HepG2 (cell line): Measurements from ENCODE around the gene CSNK1D. TPM values are rescaled to one million over a fixed set of nuclear protein-coding genes. Genes with fewer than 3 reads are reported as not detected.

ENCODE experiments used
- ATF3 ChIP-seq: sonication (generic); formaldehyde crosslinking; IDR thresholded peaks from 2 replicates; pipeline ENCODE4 v1.4.0; 2020; ENCODE audit warnings: missing genetic modification reagents
- CBX1 ChIP-seq: IDR thresholded peaks from one replicate; pipeline ENCODE4 v1.6.1; 2016; ENCODE audit warnings: antibody characterized with exemption, low read depth
- CHD4 ChIP-seq: fragments of 200-600 bp; sonication (generic); IDR thresholded peaks from 2 replicates; pipeline ENCODE4 v1.7.0; 2017; ENCODE audit warnings: mild to moderate bottlenecking, low read length, borderline replicate concordance
- HNF4G ChIP-seq, 2 experiments: sonication (generic) in 1 of 2; formaldehyde crosslinking in 1 of 2; IDR thresholded peaks; 2 replicates each; pipeline versions ENCODE4 v1.4.0 to v1.6.1; 2011 to 2020; ENCODE audit warnings: borderline replicate concordance in 2 of 2, low read depth in 2 of 2, mild to moderate bottlenecking in 2 of 2, low read length in 1 of 2, missing genetic modification reagents in 1 of 2, moderate library complexity in 1 of 2
- KDM4B ChIP-seq: sonication (generic); formaldehyde crosslinking; IDR thresholded peaks from 2 replicates; pipeline ENCODE4 v1.4.0; 2020; ENCODE audit warnings: missing genetic modification reagents
- KLF6 ChIP-seq: IDR thresholded peaks from 2 replicates; pipeline ENCODE4 v1.8.0; 2016; ENCODE audit warnings: missing biosample characterization, missing genetic modification reagents
- MED8 ChIP-seq: sonication (generic); formaldehyde crosslinking; IDR thresholded peaks from 2 replicates; pipeline ENCODE4 v1.8.1; 2023; ENCODE audit warnings: mild to moderate bottlenecking, missing genetic modification reagents; ENCODE audit not compliant: insufficient replicate concordance
- MTF1 ChIP-seq: sonication (generic); formaldehyde crosslinking; IDR thresholded peaks from 2 replicates; pipeline ENCODE4 v1.5.0; 2020; ENCODE audit warnings: missing genetic modification reagents
- NBN ChIP-seq: fragments of 450-650 bp; conservative IDR thresholded peaks from 2 replicates; pipeline ENCODE4 v1.6.1; 2017
- PHB2 ChIP-seq: fragments of 450-650 bp; IDR thresholded peaks from 2 replicates; pipeline ENCODE4 v1.6.1; 2018; ENCODE audit not compliant: partially characterized antibody
- RBAK ChIP-seq: sonication (generic); formaldehyde crosslinking; IDR thresholded peaks from 2 replicates; pipeline ENCODE4 v1.5.1; 2020; ENCODE audit warnings: mild to moderate bottlenecking, missing genetic modification reagents
- SIN3B ChIP-seq: fragments of 150-350 bp; IDR thresholded peaks from 2 replicates; pipeline ENCODE4 v1.6.1; 2014; ENCODE audit warnings: low read length
- SMARCE1 ChIP-seq: fragments of 450-650 bp; IDR thresholded peaks from 2 replicates; pipeline ENCODE4 v1.6.1; 2017; ENCODE audit warnings: borderline replicate concordance
- SMYD3 ChIP-seq: sonication (generic); formaldehyde crosslinking; IDR thresholded peaks from 2 replicates; pipeline ENCODE4 v1.8.1; 2023; ENCODE audit warnings: mild to moderate bottlenecking, missing genetic modification reagents
- SP4 ChIP-seq: sonication (generic); formaldehyde crosslinking; IDR thresholded peaks from 2 replicates; pipeline ENCODE4 v1.8.1; 2023; ENCODE audit warnings: mild to moderate bottlenecking, missing genetic modification reagents
- SRF ChIP-seq: IDR thresholded peaks from 2 replicates; pipeline ENCODE4 v1.6.1; 2011; ENCODE audit warnings: mild to moderate bottlenecking, low read depth, low read length, moderate library complexity
- THAP11 ChIP-seq: IDR thresholded peaks from 2 replicates; pipeline ENCODE4 v1.6.1; 2016; ENCODE audit warnings: missing biosample characterization, missing genetic modification reagents
- TP53 ChIP-seq: sonication (generic); formaldehyde crosslinking; conservative IDR thresholded peaks from 2 replicates; pipeline ENCODE4 v1.4.0; 2020; ENCODE audit warnings: missing genetic modification reagents
- TSC22D2 ChIP-seq: sonication (generic); formaldehyde crosslinking; IDR thresholded peaks from 2 replicates; pipeline ENCODE4 v1.5.1; 2020; ENCODE audit warnings: missing genetic modification reagents, mild to moderate bottlenecking, borderline replicate concordance
- ZFP36 ChIP-seq: fragments of 150-350 bp; IDR thresholded peaks from 2 replicates; pipeline ENCODE4 v1.6.1; 2018; ENCODE audit warnings: borderline replicate concordance, low read length, low read depth; ENCODE audit not compliant: partially characterized antibody
- ZIK1 ChIP-seq: sonication (generic); formaldehyde crosslinking; IDR thresholded peaks from 2 replicates; pipeline ENCODE4 v1.5.0; 2020; ENCODE audit warnings: mild to moderate bottlenecking, low read depth, missing genetic modification reagents, borderline replicate concordance
- ZNF34 ChIP-seq: sonication (generic); formaldehyde crosslinking; IDR thresholded peaks from 2 replicates; pipeline ENCODE4 v1.4.0; 2020; ENCODE audit warnings: mild to moderate bottlenecking, missing genetic modification reagents, borderline replicate concordance
- ZNF350 ChIP-seq: sonication (generic); formaldehyde crosslinking; IDR thresholded peaks from 2 replicates; pipeline ENCODE4 v1.4.0; 2020; ENCODE audit warnings: mild to moderate bottlenecking, low read depth, missing genetic modification reagents, borderline replicate concordance
- ZNF367 ChIP-seq: sonication (generic); formaldehyde crosslinking; IDR thresholded peaks from 2 replicates; pipeline ENCODE4 v1.4.0; 2020; ENCODE audit warnings: missing genetic modification reagents, borderline replicate concordance
- ZNF841 ChIP-seq: sonication (generic); formaldehyde crosslinking; IDR thresholded peaks from 2 replicates; pipeline ENCODE4 v1.8.1; 2023; ENCODE audit warnings: missing genetic modification reagents, borderline replicate concordance
- ZNF891 ChIP-seq: sonication (generic); formaldehyde crosslinking; IDR thresholded peaks from 2 replicates; pipeline ENCODE4 v1.5.0; 2020; ENCODE audit warnings: mild to moderate bottlenecking, missing genetic modification reagents
- ZSCAN22 ChIP-seq: sonication (generic); formaldehyde crosslinking; IDR thresholded peaks from 2 replicates; pipeline ENCODE4 v1.4.0; 2020; ENCODE audit warnings: mild to moderate bottlenecking, missing genetic modification reagents
- polyA plus RNA-seq, 8 experiments: library from polyadenylated mRNA; depleted of rRNA in 3 of 8; stranded (reverse) in 7 of 8; unstranded in 1 of 8; fragments of >200 nt; fragmentation: Illumina TruSeq in 4 of 8; extraction: Trizol in 4 of 8; gene quantifications; 2 replicates each; pipeline versions ENCODE4 v1.2.1 to v1.2.3, GENCODE V29; 2011 to 2016; ENCODE audit warnings: low read depth in 4 of 8, missing spikeins in 1 of 8, mixed read lengths in 1 of 8; ENCODE audit not compliant: insufficient read depth in 1 of 8
- total RNA-seq, 5 experiments: library from RNA; depleted of rRNA; stranded (reverse); fragments of >200 nt; fragmentation: Illumina TruSeq; extraction: Trizol; gene quantifications; 2 replicates each; pipeline ENCODE4 v1.2.3, GENCODE V29; 2016; ENCODE audit warnings: low read depth in 1 of 5
- TF ChIP-seq, protein P1 (sequence below): sonication (generic); formaldehyde crosslinking; IDR thresholded peaks from 2 replicates; pipeline ENCODE4 v1.4.0; 2020; ENCODE audit warnings: missing genetic modification reagents
- TF ChIP-seq, protein P2 (sequence below): sonication (generic); formaldehyde crosslinking; IDR thresholded peaks from 2 replicates; pipeline ENCODE4 v1.5.0; 2020; ENCODE audit warnings: mild to moderate bottlenecking, missing genetic modification reagents

The CSNK1D gene
- total and polyA plus RNA-seq, 2 of the 13 experiments (the other 11 are each of a cell fraction or from before 2014, with no cell fraction given) = 31.5 to 128 TPM

GRCh38 chr17:82320140-82320840, 46.8 kb upstream of the CSNK1D start (continued):
- TF ChIP-seq SMARCE1 (no peak), HNF4G (IDR thresholded peaks at IDR 0.05; ENCODE audit: borderline replicate concordance, low read depth, low read length) (peak; percentile 68), HNF4G (CRISPR knock-in tag; IDR thresholded peaks at IDR 0.05; ENCODE audit: borderline replicate concordance, low read depth) (no peak), ZIK1 (CRISPR knock-in tag) (peak; percentile 35; the same call in 1 of the 2 replicates), MED8 (no peak), SMYD3 (CRISPR knock-in tag) (peak; percentile 63; the same call in 1 of the 2 replicates), SRF (no peak), ZNF891 (CRISPR knock-in tag) (peak; percentile 44; the same call in 1 of the 2 replicates), ZSCAN22 (CRISPR knock-in tag) (no peak), PHB2 (no peak), CBX1 (peak; percentile 61), SIN3B (no peak), ATF3 (CRISPR knock-in tag) (no peak), CHD4 (no peak), RBAK (CRISPR knock-in tag) (0 out of 2 replicates have a peak, but pooled peaks have one; percentile 61), KLF6 (no peak), KDM4B (0 out of 2 replicates have a peak, but pooled peaks have one; percentile 13), ZNF841 (CRISPR knock-in tag) (no peak), TSC22D2 (CRISPR knock-in tag) (peak; percentile 59; the same call in 1 of the 2 replicates), TP53 (CRISPR knock-in tag) (peak; percentile 53; the same call in 1 of the 2 replicates), ZNF367 (no peak), ZNF34 (no peak), ZFP36 (no peak), ZNF350 (CRISPR knock-in tag) (peak; percentile 46; the same call in 1 of the 2 replicates), MTF1 (no peak), SP4 (CRISPR knock-in tag) (0 out of 2 replicates have a peak, but pooled peaks have one; percentile 30), NBN (no peak), THAP11 (no peak; the same call in none of the 2 replicates)
- TF ChIP-seq, protein P1, sequence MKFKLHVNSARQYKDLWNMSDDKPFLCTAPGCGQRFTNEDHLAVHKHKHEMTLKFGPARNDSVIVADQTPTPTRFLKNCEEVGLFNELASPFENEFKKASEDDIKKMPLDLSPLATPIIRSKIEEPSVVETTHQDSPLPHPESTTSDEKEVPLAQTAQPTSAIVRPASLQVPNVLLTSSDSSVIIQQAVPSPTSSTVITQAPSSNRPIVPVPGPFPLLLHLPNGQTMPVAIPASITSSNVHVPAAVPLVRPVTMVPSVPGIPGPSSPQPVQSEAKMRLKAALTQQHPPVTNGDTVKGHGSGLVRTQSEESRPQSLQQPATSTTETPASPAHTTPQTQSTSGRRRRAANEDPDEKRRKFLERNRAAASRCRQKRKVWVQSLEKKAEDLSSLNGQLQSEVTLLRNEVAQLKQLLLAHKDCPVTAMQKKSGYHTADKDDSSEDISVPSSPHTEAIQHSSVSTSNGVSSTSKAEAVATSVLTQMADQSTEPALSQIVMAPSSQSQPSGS (CRISPR knock-in tag) = no peak
- TF ChIP-seq, protein P2, sequence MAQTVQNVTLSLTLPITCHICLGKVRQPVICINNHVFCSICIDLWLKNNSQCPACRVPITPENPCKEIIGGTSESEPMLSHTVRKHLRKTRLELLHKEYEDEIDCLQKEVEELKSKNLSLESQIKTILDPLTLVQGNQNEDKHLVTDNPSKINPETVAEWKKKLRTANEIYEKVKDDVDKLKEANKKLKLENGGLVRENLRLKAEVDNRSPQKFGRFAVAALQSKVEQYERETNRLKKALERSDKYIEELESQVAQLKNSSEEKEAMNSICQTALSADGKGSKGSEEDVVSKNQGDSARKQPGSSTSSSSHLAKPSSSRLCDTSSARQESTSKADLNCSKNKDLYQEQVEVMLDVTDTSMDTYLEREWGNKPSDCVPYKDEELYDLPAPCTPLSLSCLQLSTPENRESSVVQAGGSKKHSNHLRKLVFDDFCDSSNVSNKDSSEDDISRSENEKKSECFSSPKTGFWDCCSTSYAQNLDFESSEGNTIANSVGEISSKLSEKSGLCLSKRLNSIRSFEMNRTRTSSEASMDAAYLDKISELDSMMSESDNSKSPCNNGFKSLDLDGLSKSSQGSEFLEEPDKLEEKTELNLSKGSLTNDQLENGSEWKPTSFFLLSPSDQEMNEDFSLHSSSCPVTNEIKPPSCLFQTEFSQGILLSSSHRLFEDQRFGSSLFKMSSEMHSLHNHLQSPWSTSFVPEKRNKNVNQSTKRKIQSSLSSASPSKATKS (CRISPR knock-in tag) = no peak
